ENCODE measurements around the gene LMX1A.

DNA sequence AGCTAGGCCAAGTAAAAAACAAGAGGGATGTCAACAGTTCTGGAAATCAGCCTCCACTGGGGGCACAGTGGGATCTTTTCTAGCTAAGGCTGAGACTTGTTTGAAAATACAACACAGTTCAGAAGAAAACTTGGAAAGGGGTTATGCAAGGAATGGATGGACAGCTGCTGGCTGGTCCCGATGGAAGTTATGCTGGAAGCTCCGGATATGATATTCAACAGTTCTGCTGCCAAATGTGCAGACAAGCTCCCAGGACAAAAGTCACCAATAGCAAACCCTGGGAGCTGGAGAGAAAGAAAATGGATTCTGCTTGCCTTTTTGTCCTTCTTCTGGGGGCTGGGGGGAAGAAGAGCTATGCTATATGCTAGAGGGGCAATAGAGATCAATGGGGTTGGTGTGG lies 14.3 kb downstream of the LMX1A start:
- TF ChIP-seq MAFK (IDR thresholded peaks at IDR 0.05; ENCODE audit: partially characterized antibody) (no peak), EP300 (IDR thresholded peaks at IDR 0.05) (no peak), POLR2A (IDR thresholded peaks at IDR 0.05; ENCODE audit: low read length) (no peak), NFE2L2 (conservative IDR thresholded peaks at IDR 0.05; ENCODE audit: low read length) (no peak), HOXB13 (CRISPR knock-in tag; IDR thresholded peaks at IDR 0.05; ENCODE audit: low read depth) (no peak), RAD21 (conservative IDR thresholded peaks at IDR 0.05 in 1 of 2, IDR thresholded peaks at IDR 0.05 in 1 of 2) (no peak)
- TF ChIP-seq, protein P1, sequence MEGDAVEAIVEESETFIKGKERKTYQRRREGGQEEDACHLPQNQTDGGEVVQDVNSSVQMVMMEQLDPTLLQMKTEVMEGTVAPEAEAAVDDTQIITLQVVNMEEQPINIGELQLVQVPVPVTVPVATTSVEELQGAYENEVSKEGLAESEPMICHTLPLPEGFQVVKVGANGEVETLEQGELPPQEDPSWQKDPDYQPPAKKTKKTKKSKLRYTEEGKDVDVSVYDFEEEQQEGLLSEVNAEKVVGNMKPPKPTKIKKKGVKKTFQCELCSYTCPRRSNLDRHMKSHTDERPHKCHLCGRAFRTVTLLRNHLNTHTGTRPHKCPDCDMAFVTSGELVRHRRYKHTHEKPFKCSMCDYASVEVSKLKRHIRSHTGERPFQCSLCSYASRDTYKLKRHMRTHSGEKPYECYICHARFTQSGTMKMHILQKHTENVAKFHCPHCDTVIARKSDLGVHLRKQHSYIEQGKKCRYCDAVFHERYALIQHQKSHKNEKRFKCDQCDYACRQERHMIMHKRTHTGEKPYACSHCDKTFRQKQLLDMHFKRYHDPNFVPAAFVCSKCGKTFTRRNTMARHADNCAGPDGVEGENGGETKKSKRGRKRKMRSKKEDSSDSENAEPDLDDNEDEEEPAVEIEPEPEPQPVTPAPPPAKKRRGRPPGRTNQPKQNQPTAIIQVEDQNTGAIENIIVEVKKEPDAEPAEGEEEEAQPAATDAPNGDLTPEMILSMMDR (IDR thresholded peaks at IDR 0.05): no peak
- TF ChIP-seq, protein P2, sequence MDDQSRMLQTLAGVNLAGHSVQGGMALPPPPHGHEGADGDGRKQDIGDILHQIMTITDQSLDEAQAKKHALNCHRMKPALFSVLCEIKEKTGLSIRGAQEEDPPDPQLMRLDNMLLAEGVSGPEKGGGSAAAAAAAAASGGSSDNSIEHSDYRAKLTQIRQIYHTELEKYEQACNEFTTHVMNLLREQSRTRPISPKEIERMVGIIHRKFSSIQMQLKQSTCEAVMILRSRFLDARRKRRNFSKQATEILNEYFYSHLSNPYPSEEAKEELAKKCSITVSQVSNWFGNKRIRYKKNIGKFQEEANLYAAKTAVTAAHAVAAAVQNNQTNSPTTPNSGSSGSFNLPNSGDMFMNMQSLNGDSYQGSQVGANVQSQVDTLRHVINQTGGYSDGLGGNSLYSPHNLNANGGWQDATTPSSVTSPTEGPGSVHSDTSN (IDR thresholded peaks at IDR 0.05): no peak
- TF ChIP-seq, protein P3, sequence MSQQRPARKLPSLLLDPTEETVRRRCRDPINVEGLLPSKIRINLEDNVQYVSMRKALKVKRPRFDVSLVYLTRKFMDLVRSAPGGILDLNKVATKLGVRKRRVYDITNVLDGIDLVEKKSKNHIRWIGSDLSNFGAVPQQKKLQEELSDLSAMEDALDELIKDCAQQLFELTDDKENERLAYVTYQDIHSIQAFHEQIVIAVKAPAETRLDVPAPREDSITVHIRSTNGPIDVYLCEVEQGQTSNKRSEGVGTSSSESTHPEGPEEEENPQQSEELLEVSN (IDR thresholded peaks at IDR 0.05; ENCODE audit: borderline replicate concordance, low read depth): no peak

Measured in A549 (cell line).